Natural killer cell (primary cell): ENCODE data around the gene ATP6V0C. TPM values are rescaled to one million over a fixed set of nuclear protein-coding genes. Genes with fewer than 3 reads are reported as not detected.

Source experiments
- ATAC-seq, 3 donors: fragments of 150-1000 bp in 2 of 3; fragments of 200-7000 bp in 1 of 3; cut with Tn5 transposase; 1 replicate in 1 of 3; 2 replicates in 2 of 3; pipeline ENCODE4 v1.10.0; 2021; ENCODE audit warnings: mild to moderate bottlenecking in 2 of 3, moderate library complexity in 2 of 3
- DNase-seq, 2 donors: peaks; one replicate each; pipeline versions ENCODE4 v3.0.0 to v3.0.0-alpha.2; 2013 to 2021; ENCODE audit warnings: mixed read lengths in 1 of 2
- H3K27ac ChIP-seq: one replicate; pipeline ENCODE4 v1.5.1; 2013; ENCODE audit warnings: mild to moderate bottlenecking, low read length
- H3K27me3 ChIP-seq: one replicate; pipeline ENCODE4 v1.6.1; 2013; ENCODE audit warnings: low read length; ENCODE audit not compliant: control insufficient read depth, insufficient read depth
- H3K36me3 ChIP-seq: one replicate; pipeline ENCODE4 v1.6.1; 2013; ENCODE audit warnings: low read length; ENCODE audit not compliant: control insufficient read depth, insufficient read depth
- H3K4me1 ChIP-seq: one replicate; pipeline ENCODE4 v1.6.1; 2013; ENCODE audit warnings: low read length; ENCODE audit not compliant: control insufficient read depth, insufficient read depth
- H3K4me3 ChIP-seq: one replicate; pipeline ENCODE4 v1.5.1; 2013; ENCODE audit warnings: low read length
- H3K9me3 ChIP-seq: one replicate; pipeline ENCODE4 v1.6.1; 2013; ENCODE audit warnings: low read length; ENCODE audit not compliant: control insufficient read depth, insufficient read depth
- H3K27ac Mint-ChIP-seq, 2 donors: one replicate each; pipeline ENCODE4 v1.8.0; 2022; ENCODE audit warnings: mild to moderate bottlenecking in 2 of 2, mixed read lengths in 2 of 2, moderate library complexity in 1 of 2
- H3K27me3 Mint-ChIP-seq, 2 donors: one replicate each; pipeline ENCODE4 v1.8.0; 2022; ENCODE audit warnings: low read depth in 2 of 2, mixed read lengths in 2 of 2
- H3K36me3 Mint-ChIP-seq: one replicate; pipeline ENCODE4 v1.8.0; 2022; ENCODE audit warnings: mixed read lengths
- H3K4me1 Mint-ChIP-seq, 2 donors: one replicate each; pipeline ENCODE4 v1.8.0; 2022; ENCODE audit warnings: mixed read lengths in 2 of 2
- H3K4me3 Mint-ChIP-seq: one replicate; pipeline ENCODE4 v1.8.0; 2022; ENCODE audit warnings: mild to moderate bottlenecking, moderate library complexity, mixed read lengths
- H3K9me3 Mint-ChIP-seq, 2 donors: one replicate each; pipeline ENCODE4 v1.8.0; 2022; ENCODE audit warnings: mixed read lengths in 2 of 2
- CTCF ChIP-seq: fragments of 200-600 bp; IDR thresholded peaks from one replicate; pipeline ENCODE4 v1.8.0; 2022; ENCODE audit warnings: antibody characterized with exemption
- WGBS: methylation state at CpG from one replicate; pipeline ENCODE4 v1.1.7; 2013; ENCODE audit warnings: missing lambda C conversion rate; ENCODE audit not compliant: insufficient coverage; 5-methylcytosine and 5-hydroxymethylcytosine counted together
- intact Hi-C: fragments of 100-400 bp; cut with micrococcal nuclease; formaldehyde crosslinking; loops from one replicate; pipeline ENCODE4 v1.14.2; 2022
- total RNA-seq, 4 donors: library from RNA; stranded (reverse); fragments of 120-200 nt in 1 of 4; gene quantifications; one replicate each; pipeline versions ENCODE4 v1.2.3 to v1.2.4, GENCODE V29; 2013 to 2022

Gene ATP6V0C
- total RNA-seq: 100 to 1,000 TPM; 183 to 242 (median 217) TPM
- total RNA-seq (2013): 23.8 TPM

GRCh38 chr16:2513405-2514332, at the start of gene ATP6V0C:
Gene ATP6V0C (plus strand): TSS chr16:2513952. CDS start chr16:2514104, 152 bp downstream.
- peaks cover 54 to 71% of the 10 kb centered on the region in 2 donors for H3K4me1 Mint-ChIP-seq
- Histone ChIP-seq H3K4me1 (peaks cover 74% of the 10 kb centered on the region), H3K27me3 (no peaks in the 10 kb centered on the region), H3K27ac (peak within 1 kb of the TSS; percentile 91), H3K4me3 (peak within 1 kb of the TSS; percentile 73), H3K9me3 (no peaks in the 10 kb centered on the region), H3K36me3 (peaks cover 1% of the 10 kb centered on the region)
- no peak for TF ChIP-seq CTCF
- under 1% methylated on average over 122 of the region's 122 CpGs for WGBS
- peak; percentile 94 to 97 for DNase-seq
- peak within 1 kb of the TSS; percentile 89 to 91 for H3K27ac Mint-ChIP-seq
- no peaks in the 10 kb centered on the region for H3K36me3 Mint-ChIP-seq
- peak; percentile 80 to 92 (median 85) for ATAC-seq
- H3K4me3 Mint-ChIP-seq: peak within 1 kb of the TSS; percentile 92
- H3K9me3 Mint-ChIP-seq: no peaks in the 10 kb centered on the region
- intact Hi-C loops: loop anchor here (1.0 to 5.0 kb wide), 2 partner anchors 19 to 171 kb away; partner anchors contain the start of gene ABCA3
- peaks cover 0 to 4% of the 10 kb centered on the region in 2 donors for H3K27me3 Mint-ChIP-seq

- no peaks in the 10 kb centered on the region for H3K36me3 ChIP-seq
- Mint-ChIP-seq H3K4me3 (no peak overlapping the region), H3K4me1 (peaks cover 6 to 18% of the 10 kb centered on the region in 2 donors), H3K36me3 (no peaks in the 10 kb centered on the region), H3K9me3 (no peaks in the 10 kb centered on the region), H3K27me3 (peaks cover 0 to 5% of the 10 kb centered on the region in 2 donors), H3K27ac (no peak overlapping the region)
- no peaks in the 10 kb centered on the region for H3K9me3 ChIP-seq
- peaks cover 34% of the 10 kb centered on the region for H3K4me1 ChIP-seq
- no peak overlapping the region for H3K27ac ChIP-seq
- ATAC-seq (no peak), DNase-seq (no peak)
- no peak overlapping the region for H3K4me3 ChIP-seq
- peaks cover 9% of the 10 kb centered on the region for H3K27me3 ChIP-seq
- TF ChIP-seq CTCF: no peak
- WGBS: 93% methylated on average over 12 of the region's 12 CpGs
- intact Hi-C loops: no loop called here
Observed at GRCh38 chr16:2464333-2464732, 49.4 kb upstream of the ATP6V0C start.

DNA sequence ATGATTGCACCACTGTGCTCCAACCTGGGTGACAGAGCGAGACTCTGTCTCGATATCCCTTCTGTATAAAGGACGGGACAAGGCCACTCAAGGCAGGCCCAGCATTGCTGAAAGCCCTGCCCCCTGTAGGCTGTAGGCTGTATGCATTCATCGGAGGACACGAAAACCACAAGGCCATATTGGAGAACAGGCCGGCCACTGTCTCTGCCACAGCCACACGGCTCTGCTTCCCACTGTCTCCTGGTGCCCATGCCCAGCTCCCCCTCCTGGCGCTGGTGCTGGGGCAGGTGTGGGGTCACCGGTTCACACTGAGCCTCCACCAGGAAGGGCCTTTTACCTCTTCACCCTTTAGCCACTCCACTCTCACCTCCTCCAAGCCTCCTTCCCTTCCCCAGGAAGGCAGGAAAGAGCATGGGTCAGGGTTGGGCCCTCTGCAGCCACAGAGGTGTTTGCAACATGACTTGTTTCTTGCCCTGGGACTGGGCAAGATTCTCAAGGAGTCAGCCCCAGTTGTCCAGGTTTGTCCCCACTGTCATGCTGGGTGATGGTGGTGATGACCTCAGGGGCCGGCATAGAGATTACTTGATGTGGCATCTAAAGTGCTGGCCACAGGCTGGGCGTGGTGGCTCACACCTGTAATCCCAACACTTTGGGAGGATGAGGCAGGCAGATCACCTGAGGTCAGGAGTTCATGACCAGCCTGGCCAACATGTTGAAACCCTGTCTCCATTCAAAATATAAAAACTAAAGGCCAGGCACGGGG, 47.9 kb upstream of the ATP6V0C start:
- Histone ChIP-seq H3K27ac (no peak overlapping the region), H3K4me1 (peaks cover 23% of the 10 kb centered on the region), H3K9me3 (no peaks in the 10 kb centered on the region), H3K4me3 (no peak overlapping the region), H3K36me3 (no peaks in the 10 kb centered on the region), H3K27me3 (peaks cover 24% of the 10 kb centered on the region)
- Mint-ChIP-seq H3K4me3 (no peak overlapping the region), H3K27ac (no peak overlapping the region), H3K9me3 (no peaks in the 10 kb centered on the region), H3K36me3 (no peaks in the 10 kb centered on the region), H3K27me3 (peaks cover 12 to 14% of the 10 kb centered on the region in 2 donors), H3K4me1 (peaks cover 0 to 17% of the 10 kb centered on the region in 2 donors)
- ATAC-seq: no peak
- 78% methylated on average over 12 of the region's 12 CpGs for WGBS
- intact Hi-C loops: no loop called here
- TF ChIP-seq CTCF: no peak
- DNase-seq: no peak
